ENCODE measurements around the gene LDLRAD4. TPM values are rescaled to one million over a fixed set of nuclear protein-coding genes. Genes with fewer than 3 reads are reported as not detected.

Gene LDLRAD4
- total RNA-seq, 1 donor: 0.54 TPM

DNA sequence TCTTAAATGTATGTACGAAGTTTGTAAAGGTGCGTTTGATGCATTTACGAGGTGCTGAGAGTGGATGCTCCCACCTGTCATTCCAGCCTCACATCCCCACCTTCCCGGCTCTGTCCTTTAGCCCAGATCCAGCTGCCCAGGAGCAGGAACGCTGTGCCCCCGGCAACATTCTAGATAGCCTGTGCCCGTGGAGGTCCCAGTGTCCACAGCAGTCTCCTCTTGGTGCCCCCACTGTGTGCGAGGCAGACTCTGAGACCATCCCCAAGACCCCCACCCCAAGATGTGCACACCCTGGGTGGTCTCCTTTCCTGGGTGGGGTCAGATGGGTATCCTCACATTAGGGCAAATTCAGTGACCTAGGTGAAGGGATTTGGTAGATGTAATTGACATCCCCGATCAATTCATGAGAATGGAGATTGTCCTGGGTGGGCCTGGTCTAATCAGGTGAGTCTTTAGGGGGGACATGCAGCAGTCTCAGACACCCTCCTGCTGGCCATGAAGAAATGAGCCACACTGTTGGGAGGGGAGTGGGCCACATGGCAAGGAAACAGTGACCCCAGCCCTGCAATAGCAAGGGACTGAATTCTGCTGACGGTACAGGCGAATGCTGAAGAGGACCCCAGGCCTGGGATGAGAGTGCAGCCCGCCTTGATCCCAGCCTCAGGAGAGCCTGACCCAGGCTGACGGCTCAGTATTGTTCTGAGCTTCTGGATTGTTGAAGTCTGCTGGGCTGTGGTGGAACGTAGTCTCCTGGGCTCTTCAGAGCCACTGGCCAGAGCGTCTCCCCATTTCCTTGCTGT lies 304.5 kb downstream of the LDLRAD4 start:
- no peak for DNase-seq (ENCODE audit: low read depth)
- no peak for TF ChIP-seq CTCF (IDR thresholded peaks at IDR 0.05; ENCODE audit: insufficient read depth, low read length)
- H3K4me3 ChIP-seq (ENCODE audit: low read depth, low read length): no peak overlapping the region

- TF ChIP-seq CTCF (IDR thresholded peaks at IDR 0.05; ENCODE audit: insufficient read depth, low read length): no peak
- H3K4me3 ChIP-seq (ENCODE audit: low read depth, low read length): no peak overlapping the region
- no peak for DNase-seq (ENCODE audit: low read depth)
Measured at GRCh38 chr18:13524054-13524453, 305.5 kb downstream of the LDLRAD4 start.

DNA sequence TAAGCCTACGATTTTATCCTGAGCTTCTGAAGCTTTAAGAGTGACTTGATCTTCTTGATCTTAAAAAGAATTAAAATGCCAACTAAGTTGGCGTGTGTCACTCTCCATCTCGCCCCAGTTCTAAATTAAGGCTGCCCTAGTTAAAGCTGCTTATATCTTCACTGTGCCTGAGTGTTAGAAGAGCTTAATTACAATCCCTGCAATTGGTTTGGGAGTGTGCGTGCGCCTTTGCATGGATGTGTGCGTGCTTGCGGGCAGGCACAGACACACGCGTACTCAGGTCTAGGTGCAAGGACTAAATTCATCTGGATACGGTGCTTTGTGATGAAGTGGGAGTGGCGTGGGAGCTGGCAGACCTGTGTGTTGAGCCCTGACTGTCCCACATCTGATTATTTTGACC lies 306.3 kb downstream of the LDLRAD4 start:
- no peak for DNase-seq (ENCODE audit: low read depth)
- no peak overlapping the region for H3K4me3 ChIP-seq (ENCODE audit: low read depth, low read length)
- TF ChIP-seq CTCF (IDR thresholded peaks at IDR 0.05; ENCODE audit: insufficient read depth, low read length): no peak

DNA sequence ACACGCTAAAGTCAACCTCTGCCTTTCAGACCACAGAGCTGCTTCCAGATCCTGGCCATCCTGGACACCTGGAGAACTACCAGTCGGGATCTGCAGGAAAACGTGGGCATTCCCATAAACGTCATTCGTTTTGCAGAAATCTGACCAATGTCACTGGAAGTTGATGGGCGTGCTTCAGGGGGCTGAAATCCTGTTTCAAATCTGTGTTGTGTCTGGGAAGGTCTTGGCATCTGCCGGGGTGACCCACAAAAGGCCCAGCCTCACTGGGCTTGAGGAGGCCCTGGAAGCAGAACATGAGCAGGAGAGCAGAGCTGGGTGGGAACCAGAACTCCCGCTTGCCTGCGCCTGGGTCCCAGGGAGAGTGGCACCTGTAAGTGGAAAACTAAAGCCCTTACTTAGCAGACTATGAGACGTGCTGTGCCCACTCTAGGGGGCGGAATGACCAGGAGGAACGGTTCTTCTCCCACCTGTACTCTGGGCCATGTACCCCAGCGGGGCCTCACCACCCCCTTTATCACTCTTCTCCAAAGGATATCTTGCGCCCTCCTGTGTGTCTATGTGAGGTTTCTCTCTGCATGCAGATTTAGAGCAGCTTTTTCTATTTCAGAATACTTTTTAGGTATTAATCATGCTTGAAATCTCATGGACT lies 306.9 kb downstream of the LDLRAD4 start:
- TF ChIP-seq CTCF (IDR thresholded peaks at IDR 0.05; ENCODE audit: insufficient read depth, low read length): no peak
- DNase-seq (ENCODE audit: low read depth): no peak
- no peak overlapping the region for H3K4me3 ChIP-seq (ENCODE audit: low read depth, low read length)

DNA sequence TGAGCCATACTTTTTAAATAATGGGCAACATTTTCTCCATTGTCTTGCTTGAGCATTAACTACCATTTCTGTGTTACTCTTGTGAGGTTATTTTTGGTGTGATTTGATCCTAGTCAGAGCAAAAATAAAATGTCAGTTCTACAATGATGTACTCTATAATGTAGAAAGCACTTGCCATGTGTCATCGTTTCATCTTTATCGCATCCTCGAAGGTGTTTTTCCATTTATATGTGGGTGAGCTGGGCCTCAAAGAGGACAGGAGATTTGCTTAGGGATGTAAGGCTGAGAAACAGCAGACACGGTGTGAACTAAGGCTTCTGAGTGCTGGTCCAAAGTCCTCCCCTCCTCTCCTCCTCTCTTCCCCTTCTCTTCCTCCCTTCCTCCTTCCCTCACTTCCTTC lies 308.0 kb downstream of the LDLRAD4 start:
- no peak for DNase-seq (ENCODE audit: low read depth)
- TF ChIP-seq CTCF (IDR thresholded peaks at IDR 0.05; ENCODE audit: insufficient read depth, low read length): no peak
- H3K4me3 ChIP-seq (ENCODE audit: low read depth, low read length): no peak overlapping the region

- no peak overlapping the region for H3K4me3 ChIP-seq (ENCODE audit: low read depth, low read length)
- no peak for TF ChIP-seq CTCF (IDR thresholded peaks at IDR 0.05; ENCODE audit: insufficient read depth, low read length)
- no peak for DNase-seq (ENCODE audit: low read depth)
Measured at GRCh38 chr18:13527256-13527655, 308.7 kb downstream of the LDLRAD4 start.
